ENCODE data around the gene PAMR1. TPM values are rescaled to one million over a fixed set of nuclear protein-coding genes. Genes with fewer than 3 reads are reported as not detected.

Gene PAMR1
- total and polyA plus RNA-seq, 2 donors (not counting 3 experiments of a cell fraction or from before 2014, with no cell fraction given): not detected

GRCh38 chr11:35426351-35426750, 99.1 kb downstream of the PAMR1 start:
- Histone ChIP-seq H3K36me3 (ENCODE audit: control insufficient read depth in 2 of 2, extremely low read depth in 1 of 2, insufficient read depth in 2 of 2, low read length in 2 of 2) (no peaks in the 10 kb centered on the region), H3K9me1 (replicated peaks; ENCODE audit: control insufficient read depth, extremely low read depth, insufficient read depth, low read length) (no peaks in the 10 kb centered on the region), H3K9me3 (replicated peaks; ENCODE audit: control insufficient read depth, insufficient read depth, low read length) (no peaks in the 10 kb centered on the region), H3K4me2 (ENCODE audit: insufficient read depth, low read length) (no peak overlapping the region), H3K27me3 (ENCODE audit: control insufficient read depth in 2 of 2, insufficient read depth in 2 of 2, low read length in 2 of 2) (peaks cover 12 to 29% of the 10 kb centered on the region in 2 experiments), H3K9ac (replicated peaks; ENCODE audit: extremely low read depth, insufficient read depth, low read length) (no peak overlapping the region), H3K4me3 (replicated peaks in 1 of 3; ENCODE audit: insufficient read depth in 1 of 3, low read depth in 1 of 3, low read length in 3 of 3) (no peak overlapping the region), H2AFZ (ENCODE audit: low read depth, low read length) (no peak overlapping the region), H4K20me1 (replicated peaks; ENCODE audit: control insufficient read depth, extremely low read depth, insufficient read depth, low read length) (no peaks in the 10 kb centered on the region), H3K4me1 (ENCODE audit: control insufficient read depth, extremely low read depth, insufficient read depth, low read length) (no peaks in the 10 kb centered on the region), H3K79me2 (ENCODE audit: control insufficient read depth, insufficient read depth, low read length) (no peaks in the 10 kb centered on the region), H3K27ac (ENCODE audit: insufficient read depth, low read depth, low read length) (no peak overlapping the region)
- FAIRE-seq (no peak), DNase-seq (ENCODE audit: low read depth, low spot score) (no peak)
- CTCF ChIA-PET: no interaction called here
- POLR2A ChIA-PET: no interaction called here
- intact Hi-C loops (cut with micrococcal nuclease) (no loop called here), dilution Hi-C loops (cut with MboI; ENCODE audit: extremely low pct_ligation_motif_present, low sequenced_read_pairs) (no loop called here)
- TF ChIP-seq MAX (IDR thresholded peaks at IDR 0.05; ENCODE audit: insufficient read depth, insufficient read length) (no peak), CTCF (IDR thresholded peaks at IDR 0.05; ENCODE audit: extremely low read depth in 1 of 2, insufficient read depth in 1 of 2, low read depth in 1 of 2, low read length in 2 of 2) (no peak), POLR2A (IDR thresholded peaks at IDR 0.05; ENCODE audit: low read depth, low read length) (no peak), MYC (IDR thresholded peaks at IDR 0.05; ENCODE audit: low read depth, low read length) (no peak), GATA2 (IDR thresholded peaks at IDR 0.05; ENCODE audit: insufficient read depth, insufficient read length, low read depth, low read length) (no peak), EZH2 (IDR thresholded peaks at IDR 0.05; ENCODE audit: borderline replicate concordance, low read depth, low read length, severe bottlenecking) (no peak), FOS (IDR thresholded peaks at IDR 0.05; ENCODE audit: borderline replicate concordance, insufficient read depth, low read length) (no peak), JUN (IDR thresholded peaks at IDR 0.05; ENCODE audit: borderline replicate concordance, insufficient read depth, insufficient read length, low read depth) (no peak), POLR2AphosphoS5 (IDR thresholded peaks at IDR 0.05; ENCODE audit: insufficient read depth, low read depth, low read length) (no peak)
- no TSS peak for BruUV-seq (replicated peaks)
